ENCODE measurements around the gene DCST1.

- TF ChIP-seq BHLHE40 (IDR thresholded peaks at IDR 0.05; ENCODE audit: borderline replicate concordance) = no peak
- no peak for TF ChIP-seq FOXA1 (IDR thresholded peaks at IDR 0.05)
- TF ChIP-seq HDGF (IDR thresholded peaks at IDR 0.05; ENCODE audit: borderline replicate concordance) = no peak
These were observed 23.9 kb upstream of the DCST1 start for GRCh38 chr1:155009742-155010141.

All from HEK293T (cell line).